Kidney (tissue), 14 donors: ENCODE results near the gene DTX1. TPM values are rescaled to one million over a fixed set of nuclear protein-coding genes. Genes with fewer than 3 reads are reported as not detected.

Experiments used
- DNase-seq, 5 donors: peaks; one replicate each; pipeline ENCODE4 v3.0.0-alpha.2; 2013 to 2020
- FAIRE-seq: peaks from 2 replicates; lab custom pipeline; 2012; peaks lifted over from hg19 to GRCh38; lab: Jason Lieb, UNC
- H3K27ac ChIP-seq, 2 donors: one replicate each; pipeline ENCODE4 v1.7.0; 2013; ENCODE audit warnings: low read depth in 2 of 2, low read length in 2 of 2, inconsistent platforms in 1 of 2
- H3K27me3 ChIP-seq: one replicate; pipeline ENCODE4 v1.7.1; 2013; ENCODE audit warnings: low read length, inconsistent platforms; ENCODE audit not compliant: control insufficient read depth, insufficient read depth
- H3K36me3 ChIP-seq, 3 donors: one replicate each; pipeline versions ENCODE4 v1.7.0 to v1.7.1; 2013; ENCODE audit warnings: low read length in 3 of 3, control low read depth in 1 of 3, inconsistent platforms in 1 of 3; ENCODE audit not compliant: insufficient read depth in 3 of 3, control insufficient read depth in 2 of 3
- H3K4me1 ChIP-seq, 3 donors: one replicate each; pipeline versions ENCODE4 v1.7.0 to v1.7.1; 2013; ENCODE audit warnings: low read length in 3 of 3, inconsistent platforms in 1 of 3, low read depth in 1 of 3; ENCODE audit not compliant: control insufficient read depth in 2 of 3, insufficient read depth in 2 of 3
- H3K4me3 ChIP-seq, 3 donors: one replicate each; pipeline versions ENCODE4 v1.7.0 to v1.8.1; 2013; ENCODE audit warnings: low read length in 3 of 3, control low read depth in 1 of 3, inconsistent platforms in 1 of 3
- H3K9ac ChIP-seq, 3 donors: one replicate each; pipeline versions ENCODE4 v1.7.0 to v1.7.1; 2013; ENCODE audit warnings: low read length in 3 of 3, control low read depth in 1 of 3, inconsistent platforms in 1 of 3
- H3K9me3 ChIP-seq, 3 donors: one replicate each; pipeline versions ENCODE4 v1.7.0 to v1.7.1; 2013; ENCODE audit warnings: low read length in 3 of 3, control low read depth in 1 of 3, inconsistent platforms in 1 of 3; ENCODE audit not compliant: control insufficient read depth in 2 of 3, insufficient read depth in 1 of 3
- intact Hi-C: fragments of 100-400 bp; cut with DNase I; formaldehyde crosslinking; loops from one replicate; pipeline ENCODE4 v1.11.1; 2022
- polyA plus RNA-seq: library from polyadenylated mRNA; stranded (reverse); fragments of 350-450 nt; fragmentation: Illumina TruSeq; extraction: RNeasy Lipid Tissue Mini Kit (QIAGEN cat#74804); gene quantifications from one replicate; pipeline ENCODE4 v1.2.3, GENCODE V29; 2014; ENCODE audit warnings: low read depth, low replicate concordance; ENCODE audit not compliant: insufficient read depth
- total RNA-seq: library from RNA; stranded (reverse); fragmentation: NEBNext Ultra II Directional; extraction: Animal tissue kit (Norgen Biotek cat#: 25700); gene quantifications from one replicate; pipeline ENCODE4 v1.2.1, GENCODE V29; 2021
- TF ChIP-seq, protein P1 (sequence below): IDR thresholded peaks from 3 replicates; pipeline ENCODE4 v1.5.1; 2012; ENCODE audit warnings: mild to moderate bottlenecking, moderate library complexity, borderline replicate concordance; ENCODE audit not compliant: insufficient read depth; ENCODE audit errors: extremely low read depth
- donor health status: control.
- donor health status: control.
- donor health status: control.
- donor health status: control.
- donor health status: control.
- donor health status: DM: yes; HTN: yes; CAD: no.
- donor health status: Normal renal cell carcinoma (clear cell type).

DTX1 gene
- total and polyA plus RNA-seq, 2 donors from 2014 or later: 4.9 to 7.3 TPM

DNA sequence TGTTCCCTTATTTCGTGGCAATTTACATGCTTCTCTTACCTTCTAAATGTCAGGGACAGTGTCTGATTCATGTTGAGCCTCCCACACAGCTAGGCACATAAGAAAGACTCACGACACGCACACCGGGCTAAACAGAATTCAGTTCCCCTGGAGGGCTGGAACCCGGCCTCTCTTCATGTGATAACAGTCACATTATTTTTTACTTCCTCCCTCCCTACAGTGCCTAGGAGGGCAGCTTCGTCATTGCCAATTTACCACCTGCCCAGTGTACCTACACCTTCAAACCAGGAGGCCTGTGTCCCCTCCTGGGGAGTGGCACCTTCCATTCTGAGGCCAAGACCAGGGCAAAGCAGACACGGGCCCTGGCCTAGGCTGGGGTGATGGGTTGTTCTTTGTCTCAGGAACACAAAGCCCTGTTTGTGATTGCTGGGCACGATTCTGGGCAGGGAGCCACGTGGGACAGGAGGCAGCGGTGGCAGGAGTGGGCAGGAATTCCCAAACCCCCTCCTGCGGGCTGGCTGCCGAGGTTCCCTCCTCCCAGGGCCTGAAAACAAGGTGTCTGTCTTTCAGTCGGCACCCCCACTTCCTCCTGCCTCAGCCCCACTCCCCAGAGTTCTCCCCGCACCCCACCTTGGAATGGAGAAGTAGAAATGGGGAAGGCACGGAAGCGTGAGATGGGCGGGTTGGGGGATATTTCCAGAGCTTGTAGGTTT, 85.8 kb downstream of the DTX1 start:
- Histone ChIP-seq H3K9me3 (peaks cover 0 to 4% (median 0%) of the 10 kb centered on the region in 3 donors), H3K4me1 (peaks cover 0 to 10% (median 5%) of the 10 kb centered on the region in 3 donors), H3K9ac (no peak overlapping the region), H3K27me3 (no peaks in the 10 kb centered on the region), H3K27ac (peak overlapping the region; percentile 20 to 64), H3K36me3 (no peaks in the 10 kb centered on the region), H3K4me3 (no peak overlapping the region)
- peak in 1 of 5 donors; percentile 92 for DNase-seq
- intact Hi-C loops: no loop called here
- TF ChIP-seq, protein P1, sequence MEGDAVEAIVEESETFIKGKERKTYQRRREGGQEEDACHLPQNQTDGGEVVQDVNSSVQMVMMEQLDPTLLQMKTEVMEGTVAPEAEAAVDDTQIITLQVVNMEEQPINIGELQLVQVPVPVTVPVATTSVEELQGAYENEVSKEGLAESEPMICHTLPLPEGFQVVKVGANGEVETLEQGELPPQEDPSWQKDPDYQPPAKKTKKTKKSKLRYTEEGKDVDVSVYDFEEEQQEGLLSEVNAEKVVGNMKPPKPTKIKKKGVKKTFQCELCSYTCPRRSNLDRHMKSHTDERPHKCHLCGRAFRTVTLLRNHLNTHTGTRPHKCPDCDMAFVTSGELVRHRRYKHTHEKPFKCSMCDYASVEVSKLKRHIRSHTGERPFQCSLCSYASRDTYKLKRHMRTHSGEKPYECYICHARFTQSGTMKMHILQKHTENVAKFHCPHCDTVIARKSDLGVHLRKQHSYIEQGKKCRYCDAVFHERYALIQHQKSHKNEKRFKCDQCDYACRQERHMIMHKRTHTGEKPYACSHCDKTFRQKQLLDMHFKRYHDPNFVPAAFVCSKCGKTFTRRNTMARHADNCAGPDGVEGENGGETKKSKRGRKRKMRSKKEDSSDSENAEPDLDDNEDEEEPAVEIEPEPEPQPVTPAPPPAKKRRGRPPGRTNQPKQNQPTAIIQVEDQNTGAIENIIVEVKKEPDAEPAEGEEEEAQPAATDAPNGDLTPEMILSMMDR: no peak
- FAIRE-seq: no peak

DNA sequence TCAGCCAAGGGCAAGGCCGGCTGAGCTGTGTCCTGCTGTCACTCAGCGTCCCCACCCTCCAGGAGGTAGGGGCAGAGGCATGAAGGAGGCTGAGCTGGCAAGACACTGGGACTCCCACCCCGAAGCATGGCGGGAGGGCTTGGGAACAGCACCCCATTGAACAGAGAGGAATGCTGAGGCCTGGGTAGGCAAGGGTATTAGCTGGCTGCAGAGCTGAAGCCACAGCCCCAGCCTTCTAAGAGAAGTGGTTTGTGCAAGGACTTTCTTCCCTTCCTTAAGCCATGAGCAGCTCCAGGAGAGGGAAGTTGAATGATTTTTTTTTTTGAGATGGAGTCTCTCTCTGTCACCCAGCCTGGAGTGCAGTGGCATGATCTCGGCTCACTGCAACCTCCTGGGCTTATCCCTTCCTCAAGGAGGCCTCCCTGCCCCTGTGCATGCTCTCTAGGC, 86.4 kb downstream of the DTX1 start:
- no peaks in the 10 kb centered on the region for H3K27me3 ChIP-seq
- intact Hi-C loops: no loop called here
- FAIRE-seq: no peak
- H3K9ac ChIP-seq: no peak overlapping the region
- H3K4me1 ChIP-seq: peaks cover 0 to 8% (median 5%) of the 10 kb centered on the region in 3 donors
- H3K9me3 ChIP-seq: peaks cover 0 to 4% (median 0%) of the 10 kb centered on the region in 3 donors
- no peaks in the 10 kb centered on the region for H3K36me3 ChIP-seq
- no peak for DNase-seq
- no peak overlapping the region for H3K4me3 ChIP-seq
- H3K27ac ChIP-seq: peak overlapping the region in 1 of 2 donors; percentile 41
- TF ChIP-seq, protein P1: no peak

DNA sequence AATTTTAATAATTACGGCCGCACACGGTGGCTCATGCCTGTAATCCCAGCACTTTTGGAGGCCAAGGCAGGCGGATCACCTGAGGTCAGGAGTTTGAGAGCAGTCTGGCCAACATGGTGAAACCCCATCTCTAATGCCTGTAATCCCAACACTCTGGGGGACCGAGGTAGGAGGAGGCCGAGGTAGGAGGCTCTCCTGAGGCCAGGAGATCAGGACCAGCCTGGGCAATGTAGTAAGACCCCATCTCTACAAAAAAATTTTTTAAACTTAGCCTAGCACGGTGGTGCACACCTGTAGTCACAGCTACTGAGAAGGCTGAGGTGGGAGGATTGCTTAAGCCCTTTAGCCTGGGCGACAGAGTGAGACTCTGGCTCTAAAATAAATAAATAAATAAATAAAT, 87.4 kb downstream of the DTX1 start:
- DNase-seq: no peak
- intact Hi-C loops: no loop called here
- H3K9ac ChIP-seq: no peak overlapping the region

More for the DNA sequence above, 87.4 kb downstream of the DTX1 start:
- Histone ChIP-seq H3K36me3 (no peaks in the 10 kb centered on the region), H3K4me3 (no peak overlapping the region), H3K27ac (no peak overlapping the region), H3K27me3 (no peaks in the 10 kb centered on the region), H3K9me3 (peaks cover 0 to 4% (median 0%) of the 10 kb centered on the region in 3 donors), H3K4me1 (peaks cover 0 to 2% (median 0%) of the 10 kb centered on the region in 3 donors)
- FAIRE-seq: no peak
- TF ChIP-seq, protein P1: no peak
